Activated CD4-positive, alpha-beta T cell treated with anti-CD3 and anti-CD28 coated beads for 4 hours (primary cell): ENCODE results near the gene COL2A1.

Source experiments
- DNase-seq, 2 donors: peaks; one replicate each; pipeline ENCODE4 v3.0.0-alpha.2; 2020

The COL2A1 gene

DNA sequence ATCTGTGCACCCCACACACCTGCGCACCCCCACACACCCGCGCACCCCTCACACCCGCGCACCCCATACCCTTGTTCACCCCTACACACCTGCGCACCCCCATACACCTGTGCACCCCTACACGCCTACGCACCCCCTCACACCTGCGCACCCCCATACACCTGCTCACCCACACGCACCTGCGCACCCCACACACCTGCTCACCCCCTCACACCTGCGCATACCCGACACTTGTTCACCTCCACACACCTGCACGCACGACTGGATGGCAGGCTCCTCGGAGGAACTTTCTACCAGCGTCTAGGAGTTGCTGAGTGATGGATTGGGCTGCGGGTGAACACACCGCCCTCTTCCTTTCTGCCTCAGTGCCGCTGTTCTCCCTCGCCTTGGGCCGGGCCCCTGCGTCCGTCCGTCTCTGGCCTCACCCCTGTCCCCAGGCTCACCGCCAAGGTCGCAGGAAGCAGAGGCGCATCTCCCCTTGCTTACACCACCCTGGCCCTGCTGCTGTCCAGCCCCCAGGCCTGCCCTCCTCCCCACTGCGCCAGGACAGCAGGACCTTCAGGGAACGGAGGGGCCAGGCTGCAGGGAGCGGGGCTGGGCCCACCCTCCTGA lies 61.6 kb downstream of the COL2A1 start:
- DNase-seq = no peak

DNA sequence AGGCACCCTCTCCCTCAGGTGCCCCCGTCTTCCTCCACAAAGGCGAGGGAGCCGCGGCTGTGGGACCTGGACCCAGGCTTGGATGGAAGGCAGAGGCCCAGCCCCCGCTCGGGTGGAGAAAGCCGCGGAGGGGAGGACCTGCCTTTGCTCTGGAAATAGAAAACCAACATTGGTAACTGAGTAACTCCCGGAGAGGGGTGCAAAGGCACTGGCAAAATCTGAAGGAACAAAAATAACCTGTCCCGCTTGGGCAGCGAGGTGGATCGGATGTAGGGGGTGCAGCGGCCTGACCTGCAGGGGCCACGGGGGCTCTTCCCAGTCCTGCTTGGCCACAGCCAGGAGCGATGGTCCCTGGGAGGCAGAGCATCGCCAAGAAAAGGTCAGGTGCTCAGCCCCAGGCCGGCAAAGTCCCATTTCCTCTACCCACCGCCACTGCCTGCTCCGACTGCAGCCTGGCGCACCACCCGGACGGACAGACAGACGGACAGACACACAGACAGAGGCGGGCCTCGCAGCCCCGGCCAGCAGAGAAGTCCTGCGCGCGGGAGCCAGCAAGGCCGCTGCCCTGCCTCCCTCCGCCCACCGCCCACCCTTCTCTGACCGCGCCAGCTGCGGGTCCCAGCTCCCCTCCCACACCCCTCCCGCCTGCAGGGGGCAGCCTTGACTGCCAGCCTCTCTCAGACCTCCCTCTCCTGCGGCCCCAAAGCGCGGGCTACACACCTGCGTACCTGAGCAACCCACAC lies 62.2 kb downstream of the COL2A1 start:
- peak; percentile 19 to 38 for DNase-seq

- no peak for DNase-seq
Measured at GRCh38 chr12:47941475-47941780, 62.8 kb downstream of the COL2A1 start.

- no peak for DNase-seq
Measured at GRCh38 chr12:47940773-47941474, 63.4 kb downstream of the COL2A1 start.

DNA sequence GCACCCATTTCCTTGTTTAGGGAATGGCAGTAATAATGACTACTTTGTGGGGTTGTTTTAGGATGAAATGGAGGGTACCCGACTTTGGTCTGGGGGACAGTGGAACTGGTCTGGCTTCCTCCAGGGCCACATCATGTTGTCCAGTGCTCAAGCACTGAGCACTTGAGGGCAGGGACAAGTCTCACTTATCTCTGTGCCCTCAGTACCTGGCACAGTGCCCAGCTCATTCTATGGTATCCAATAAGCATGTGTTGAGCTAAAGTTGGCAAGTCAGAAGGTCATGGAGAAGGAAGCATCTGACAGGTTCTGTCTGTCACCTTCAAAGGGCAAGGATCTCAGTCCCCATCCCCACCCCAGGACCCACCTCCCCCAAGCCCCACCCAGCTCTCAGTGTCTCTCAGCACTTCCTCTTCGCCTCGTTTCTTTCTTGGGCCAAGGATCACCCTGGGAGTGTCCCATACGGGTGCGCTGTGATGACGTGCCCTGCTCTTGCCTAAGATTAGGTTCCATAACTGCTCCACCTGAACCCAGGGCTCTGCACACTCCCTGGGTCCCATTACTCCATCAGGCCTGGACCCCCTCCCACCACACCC lies 65.2 kb downstream of the COL2A1 start:
- no peak for DNase-seq

DNA sequence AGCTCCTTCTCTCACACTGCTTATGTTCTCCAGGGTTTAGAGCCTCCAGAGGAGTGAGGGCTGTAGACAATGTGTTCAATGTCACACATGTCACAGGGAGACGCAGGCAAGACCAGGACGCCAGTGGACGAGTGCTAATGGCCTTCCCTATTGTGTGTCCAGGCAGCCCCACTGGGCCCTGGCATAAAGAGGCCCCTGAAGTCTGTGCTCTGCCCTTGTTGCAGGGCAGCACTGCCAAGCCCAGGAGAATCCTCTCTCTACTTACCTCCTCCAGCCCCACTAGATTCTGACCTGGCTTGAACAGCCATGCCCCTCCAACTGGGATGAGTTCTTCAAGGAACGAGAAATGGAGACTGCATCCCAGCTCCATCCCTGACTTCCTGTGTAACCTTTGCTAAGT lies 65.7 kb downstream of the COL2A1 start:
- no peak for DNase-seq

- no peak for DNase-seq
Measured at GRCh38 chr12:47938093-47938492, 66.2 kb downstream of the COL2A1 start.

- no peak for DNase-seq
Measured at GRCh38 chr12:47935184-47935583, 69.1 kb downstream of the COL2A1 start.

GRCh38 chr12:47931187-47931586 lies 73.1 kb downstream of the COL2A1 start:
- DNase-seq = no peak

GRCh38 chr12:47930634-47931033 lies 73.6 kb downstream of the COL2A1 start:
- no peak for DNase-seq

GRCh38 chr12:47927346-47927745 lies 76.9 kb downstream of the COL2A1 start:
- no peak for DNase-seq
